ENCODE data around the gene IGFLR1. TPM values are rescaled to one million over a fixed set of nuclear protein-coding genes. Genes with fewer than 3 reads are reported as not detected.
"Not testable (repeated sequence)": the region's sequence is repeated elsewhere in the genome, so short reads cannot be mapped to it uniquely, and the experiment has no call there.

The IGFLR1 gene
- total RNA-seq, 1 donor: 0.43 TPM

GRCh38 chr19:35692010-35692409 is 50.2 kb downstream of the IGFLR1 start:
- H3K4me3 ChIP-seq (ENCODE audit: low read depth, low read length): no peak overlapping the region
- DNase-seq (ENCODE audit: low read depth): no peak
- no peak for TF ChIP-seq CTCF (IDR thresholded peaks at IDR 0.05; ENCODE audit: insufficient read depth, low read depth, low read length)

GRCh38 chr19:35691106-35691505 is 51.1 kb downstream of the IGFLR1 start:
- H3K4me3 ChIP-seq (ENCODE audit: low read depth, low read length); DNase-seq (ENCODE audit: low read depth): not testable (repeated sequence)

- TF ChIP-seq CTCF (IDR thresholded peaks at IDR 0.05; ENCODE audit: insufficient read depth, low read depth, low read length): no peak
Observed at GRCh38 chr19:35689836-35690235, 52.4 kb downstream of the IGFLR1 start.

More at GRCh38 chr19:35689836-35690235, 52.4 kb downstream of the IGFLR1 start:
- H3K4me3 ChIP-seq (ENCODE audit: low read depth, low read length): no peak overlapping the region
- peak; percentile 67 for DNase-seq (ENCODE audit: low read depth)

Other genes with a start within 250 kb of the IGFLR1 start
- gene DMKN, start 228.8 kb downstream of the IGFLR1 start, total RNA-seq: 0.97 and 2.2 TPM in 2 replicates
- under 0.01 TPM in 1 of 2 replicates, not detected in the other for gene SBSN, start 214.1 kb downstream of the IGFLR1 start, total RNA-seq
- not detected in 2 replicates for gene GAPDHS, start 209.0 kb downstream of the IGFLR1 start, total RNA-seq
- 77.3 and 81.2 TPM in 2 replicates for gene TMEM147, start 196.8 kb downstream of the IGFLR1 start, total RNA-seq
- not detected in 2 replicates for gene ATP4A, start 178.8 kb downstream of the IGFLR1 start, total RNA-seq
- not detected in 2 replicates for gene PMIS2, start 156.3 kb downstream of the IGFLR1 start, total RNA-seq
- 6.5 and 6.8 TPM in 2 replicates for gene HAUS5, start 129.7 kb downstream of the IGFLR1 start, total RNA-seq
- gene RBM42, start 113.4 kb downstream of the IGFLR1 start, total RNA-seq: 41.0 and 54.1 TPM in 2 replicates
- gene ETV2, start 100.7 kb downstream of the IGFLR1 start, total RNA-seq: under 0.01 and 0.86 TPM in 2 replicates
- 165 and 215 TPM in 2 replicates for gene COX6B1, start 94.1 kb downstream of the IGFLR1 start, total RNA-seq
- gene UPK1A, start 75.9 kb downstream of the IGFLR1 start, total RNA-seq: not detected in 2 replicates
- gene ZBTB32, start 37.9 kb downstream of the IGFLR1 start, total RNA-seq: not detected in 2 replicates
- gene KMT2B, start 24.4 kb downstream of the IGFLR1 start, total RNA-seq: 5.6 and 7.4 TPM in 2 replicates
- gene U2AF1L4, start 3.0 kb upstream of the IGFLR1 start, total RNA-seq: 4.7 and 5.8 TPM in 2 replicates
- 14.7 and 18.7 TPM in 2 replicates for gene PSENEN, start 3.2 kb upstream of the IGFLR1 start, total RNA-seq
- 13.8 and 14.2 TPM in 2 replicates for gene LIN37, start 6.1 kb upstream of the IGFLR1 start, total RNA-seq
- gene HSPB6, start 14.6 kb upstream of the IGFLR1 start, total RNA-seq: 20.7 and 44.8 TPM in 2 replicates
- gene PROSER3, start 15.7 kb upstream of the IGFLR1 start, total RNA-seq: 8.7 and 9.5 TPM in 2 replicates
- gene ARHGAP33, start 33.1 kb upstream of the IGFLR1 start, total RNA-seq: 1.7 and 2.3 TPM in 2 replicates
- not detected in 2 replicates for gene PRODH2, start 70.4 kb upstream of the IGFLR1 start, total RNA-seq
- gene NPHS1, start 110.1 kb upstream of the IGFLR1 start, total RNA-seq: not detected in 2 replicates
- gene KIRREL2, start 114.5 kb upstream of the IGFLR1 start, total RNA-seq: under 0.01 TPM in 1 of 2 replicates, not detected in the other
- 3.5 and 4.2 TPM in 2 replicates for gene APLP1, start 126.1 kb upstream of the IGFLR1 start, total RNA-seq
- gene NFKBID, start 158.1 kb upstream of the IGFLR1 start, total RNA-seq: 3.0 and 3.5 TPM in 2 replicates
- 0.43 and 0.64 TPM in 2 replicates for gene HCST, start 160.1 kb upstream of the IGFLR1 start, total RNA-seq
- not detected in 2 replicates for gene TYROBP, start 165.8 kb upstream of the IGFLR1 start, total RNA-seq
- 3.5 and 6.8 TPM in 2 replicates for gene LRFN3, start 193.9 kb upstream of the IGFLR1 start, total RNA-seq